MG63 (cell line): ENCODE results near the gene IL1A. TPM values are rescaled to one million over a fixed set of nuclear protein-coding genes. Genes with fewer than 3 reads are reported as not detected.

Experiments used
- DNase-seq: peaks from one replicate; pipeline ENCODE4 v3.0.0-alpha.2; 2020
- H3K27me3 ChIP-seq: fragments of 250-450 bp; sonication (Bioruptor Pico); 2 replicates; pipeline ENCODE4 v1.5.1; 2020; ENCODE audit warnings: mild to moderate bottlenecking, moderate library complexity
- H3K36me3 ChIP-seq: fragments of 250-450 bp; sonication (Bioruptor Pico); 2 replicates; pipeline ENCODE4 v1.5.1; 2020; ENCODE audit warnings: mild to moderate bottlenecking, moderate library complexity
- H3K4me3 ChIP-seq: fragments of 250-450 bp; sonication (Bioruptor Pico); 2 replicates; pipeline ENCODE4 v1.5.1; 2020; ENCODE audit warnings: mild to moderate bottlenecking, moderate library complexity
- H3K9me3 ChIP-seq: fragments of 250-450 bp; sonication (Bioruptor Pico); 2 replicates; pipeline ENCODE4 v1.5.1; 2020; ENCODE audit warnings: mild to moderate bottlenecking, moderate library complexity
- total RNA-seq: library from RNA; depleted of rRNA; stranded (reverse); fragments of >200 nt; shearing (Covaris generic); gene quantifications from 2 replicates; pipeline ENCODE4 v1.2.3, GENCODE V29; 2014; ENCODE audit warnings: low replicate concordance

Gene IL1A
- total RNA-seq, 1 experiment from 2014 or later = 2.1 TPM

GRCh38 chr2:112782234-112782799, 2.0 kb downstream of the IL1A start:
- H3K27me3 ChIP-seq = no peaks in the 10 kb centered on the region
- no peak for DNase-seq
- no peak overlapping the region for H3K4me3 ChIP-seq
- no peaks in the 10 kb centered on the region for H3K9me3 ChIP-seq
- peaks cover 5% of the 10 kb centered on the region; the same call in 1 of the 2 replicates for H3K36me3 ChIP-seq

GRCh38 chr2:112779598-112779997, 4.7 kb downstream of the IL1A start:
- H3K4me3 ChIP-seq = no peak overlapping the region
- H3K27me3 ChIP-seq = no peaks in the 10 kb centered on the region
- H3K36me3 ChIP-seq = peaks cover 8% of the 10 kb centered on the region; the same call in 1 of the 2 replicates
- H3K9me3 ChIP-seq = no peaks in the 10 kb centered on the region
- DNase-seq = no peak

- Histone ChIP-seq H3K4me3 (no peak overlapping the region), H3K27me3 (no peaks in the 10 kb centered on the region), H3K9me3 (no peaks in the 10 kb centered on the region), H3K36me3 (peaks cover 14% of the 10 kb centered on the region; the same call in 1 of the 2 replicates)
- DNase-seq = no peak
Measured at GRCh38 chr2:112777036-112777435, 7.3 kb downstream of the IL1A start.

GRCh38 chr2:112776113-112776512, 8.2 kb downstream of the IL1A start:
- Histone ChIP-seq H3K36me3 (peaks cover 12% of the 10 kb centered on the region; the same call in 1 of the 2 replicates), H3K27me3 (no peaks in the 10 kb centered on the region), H3K9me3 (no peaks in the 10 kb centered on the region), H3K4me3 (no peak overlapping the region)
- no peak for DNase-seq

- no peak for DNase-seq
- H3K4me3 ChIP-seq = no peak overlapping the region
- peaks cover 11% of the 10 kb centered on the region for H3K36me3 ChIP-seq
- H3K9me3 ChIP-seq = no peaks in the 10 kb centered on the region
- H3K27me3 ChIP-seq = no peaks in the 10 kb centered on the region
Measured at GRCh38 chr2:112774536-112775285, 9.6 kb downstream of the IL1A start.

GRCh38 chr2:112773556-112773955, 10.7 kb downstream of the IL1A start:
- no peaks in the 10 kb centered on the region for H3K27me3 ChIP-seq
- no peak overlapping the region for H3K4me3 ChIP-seq
- peaks cover 9% of the 10 kb centered on the region for H3K36me3 ChIP-seq
- DNase-seq = no peak
- H3K9me3 ChIP-seq = no peaks in the 10 kb centered on the region

- Histone ChIP-seq H3K27me3 (no peaks in the 10 kb centered on the region), H3K4me3 (no peak overlapping the region), H3K36me3 (peaks cover 9% of the 10 kb centered on the region), H3K9me3 (no peaks in the 10 kb centered on the region)
- no peak for DNase-seq
Measured at GRCh38 chr2:112772911-112773475, 11.3 kb downstream of the IL1A start.

GRCh38 chr2:112772322-112772721, 12.0 kb downstream of the IL1A start:
- peaks cover 9% of the 10 kb centered on the region for H3K36me3 ChIP-seq
- peaks cover 5% of the 10 kb centered on the region for H3K9me3 ChIP-seq
- H3K4me3 ChIP-seq = no peak overlapping the region
- no peaks in the 10 kb centered on the region for H3K27me3 ChIP-seq
- no peak for DNase-seq

- DNase-seq = no peak
- peaks cover 5% of the 10 kb centered on the region for H3K9me3 ChIP-seq
- H3K4me3 ChIP-seq = no peak overlapping the region
- no peaks in the 10 kb centered on the region for H3K27me3 ChIP-seq
- peaks cover 4% of the 10 kb centered on the region; the same call in 1 of the 2 replicates for H3K36me3 ChIP-seq
Measured at GRCh38 chr2:112768432-112768831, 15.9 kb downstream of the IL1A start.

- DNase-seq = no peak
- Histone ChIP-seq H3K36me3 (peaks cover 10% of the 10 kb centered on the region), H3K9me3 (peaks cover 5% of the 10 kb centered on the region), H3K4me3 (no peak overlapping the region), H3K27me3 (no peaks in the 10 kb centered on the region)
Measured at GRCh38 chr2:112767693-112768330, 16.5 kb downstream of the IL1A start.

- DNase-seq = no peak
- peaks cover 27% of the 10 kb centered on the region for H3K36me3 ChIP-seq
- H3K4me3 ChIP-seq = peak overlapping the region; percentile 81
- no peaks in the 10 kb centered on the region for H3K27me3 ChIP-seq
- H3K9me3 ChIP-seq = peaks cover 5% of the 10 kb centered on the region
Measured at GRCh38 chr2:112765251-112765650, 19.0 kb downstream of the IL1A start.

- H3K27me3 ChIP-seq = no peaks in the 10 kb centered on the region
- peaks cover 5% of the 10 kb centered on the region for H3K9me3 ChIP-seq
- H3K36me3 ChIP-seq = peaks cover 36% of the 10 kb centered on the region
- peak within 1 kb of the TSS; percentile 81 for H3K4me3 ChIP-seq
- peak; percentile 99 for DNase-seq
Measured at GRCh38 chr2:112764071-112765044, 19.9 kb downstream of the IL1A start, which contains the start of gene CKAP2L. Gene CKAP2L (minus strand): TSS chr2:112764609. CDS start chr2:112764598, 11 bp downstream.

GRCh38 chr2:112762276-112762675, 22.0 kb downstream of the IL1A start:
- Histone ChIP-seq H3K27me3 (no peaks in the 10 kb centered on the region), H3K9me3 (peaks cover under 1% of the 10 kb centered on the region; the same call in 1 of the 2 replicates), H3K36me3 (peaks cover 53% of the 10 kb centered on the region), H3K4me3 (peak overlapping the region; percentile 81; the same call in 1 of the 2 replicates)
- DNase-seq = no peak

- H3K36me3 ChIP-seq = peaks cover 73% of the 10 kb centered on the region
- no peak for DNase-seq
- no peaks in the 10 kb centered on the region for H3K27me3 ChIP-seq
- no peaks in the 10 kb centered on the region for H3K9me3 ChIP-seq
- H3K4me3 ChIP-seq = no peak overlapping the region
Measured at GRCh38 chr2:112760149-112760548, 24.1 kb downstream of the IL1A start.

GRCh38 chr2:112758711-112759110, 25.6 kb downstream of the IL1A start:
- Histone ChIP-seq H3K9me3 (no peaks in the 10 kb centered on the region), H3K27me3 (no peaks in the 10 kb centered on the region), H3K4me3 (no peak overlapping the region), H3K36me3 (peaks cover 86% of the 10 kb centered on the region)
- DNase-seq = peak; percentile 79

- no peak for DNase-seq
- Histone ChIP-seq H3K4me3 (no peak overlapping the region), H3K36me3 (peaks cover 83% of the 10 kb centered on the region), H3K27me3 (no peaks in the 10 kb centered on the region), H3K9me3 (no peaks in the 10 kb centered on the region)
Measured at GRCh38 chr2:112757265-112757664, 27.0 kb downstream of the IL1A start.
